Measurements from ENCODE around the gene FNDC11.
"Not testable (repeated sequence)": the region's sequence is repeated elsewhere in the genome, so short reads cannot be mapped to it uniquely, and the experiment has no call there.

FNDC11 gene

DNA sequence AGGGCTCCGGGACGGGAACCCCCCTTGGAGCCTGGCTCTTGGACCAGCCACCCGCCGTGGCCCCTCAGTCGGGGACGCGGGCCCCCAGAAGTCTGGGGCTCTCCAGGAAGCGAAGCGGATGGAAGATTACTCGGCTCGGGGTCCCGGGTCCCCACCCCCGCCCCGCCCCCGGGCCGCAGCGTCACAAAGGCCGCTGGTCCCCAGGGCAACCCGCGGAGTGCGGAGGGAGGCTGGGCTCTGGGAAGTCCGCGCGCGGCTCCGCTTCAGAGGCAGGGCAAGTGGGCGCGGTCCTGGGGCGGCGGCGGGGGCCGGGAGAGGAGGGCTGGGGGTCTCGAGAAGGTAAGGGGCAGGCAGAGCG is at the start of gene FNDC11:
Gene FNDC11 (plus strand): TSS at position 227 of the 358 bp plus-strand sequence. CDS start 1,505 bp downstream, outside the sequence.
- in situ Hi-C loops (cut with MboI; ENCODE audit: low sequenced_read_pairs), result no loop called here

- in situ Hi-C loops (cut with MboI; ENCODE audit: low sequenced_read_pairs), result no loop called here
Observed at GRCh38 chr20:63504642-63505041, 49.3 kb upstream of the FNDC11 start.

DNA sequence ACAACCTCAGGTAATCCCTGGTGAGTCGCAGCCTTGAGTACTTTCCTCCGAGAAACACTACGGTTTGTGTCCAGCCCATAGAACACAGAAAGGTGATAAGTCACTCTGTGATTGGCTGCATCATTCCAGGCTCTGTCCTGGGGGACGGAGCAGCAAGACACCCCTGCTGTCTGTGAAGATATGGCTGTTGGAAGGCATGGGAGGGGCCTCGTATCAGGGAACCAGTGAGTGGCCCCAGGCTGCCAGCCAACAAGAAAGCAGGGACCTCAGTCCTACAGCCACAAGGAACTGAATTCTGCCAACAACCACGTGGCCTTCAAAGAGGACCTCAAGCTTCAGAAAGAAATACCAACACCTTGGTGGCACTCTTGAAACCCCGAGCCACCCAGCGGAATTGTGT is 48.7 kb upstream of the FNDC11 start:
- in situ Hi-C loops (cut with MboI; ENCODE audit: low sequenced_read_pairs), result no loop called here

- in situ Hi-C loops (cut with MboI; ENCODE audit: low sequenced_read_pairs), result no loop called here
Observed at GRCh38 chr20:63505723-63506122, 48.2 kb upstream of the FNDC11 start.

- in situ Hi-C loops (cut with MboI; ENCODE audit: low sequenced_read_pairs), result no loop called here
Observed at GRCh38 chr20:63507083-63507743, 46.7 kb upstream of the FNDC11 start.

DNA sequence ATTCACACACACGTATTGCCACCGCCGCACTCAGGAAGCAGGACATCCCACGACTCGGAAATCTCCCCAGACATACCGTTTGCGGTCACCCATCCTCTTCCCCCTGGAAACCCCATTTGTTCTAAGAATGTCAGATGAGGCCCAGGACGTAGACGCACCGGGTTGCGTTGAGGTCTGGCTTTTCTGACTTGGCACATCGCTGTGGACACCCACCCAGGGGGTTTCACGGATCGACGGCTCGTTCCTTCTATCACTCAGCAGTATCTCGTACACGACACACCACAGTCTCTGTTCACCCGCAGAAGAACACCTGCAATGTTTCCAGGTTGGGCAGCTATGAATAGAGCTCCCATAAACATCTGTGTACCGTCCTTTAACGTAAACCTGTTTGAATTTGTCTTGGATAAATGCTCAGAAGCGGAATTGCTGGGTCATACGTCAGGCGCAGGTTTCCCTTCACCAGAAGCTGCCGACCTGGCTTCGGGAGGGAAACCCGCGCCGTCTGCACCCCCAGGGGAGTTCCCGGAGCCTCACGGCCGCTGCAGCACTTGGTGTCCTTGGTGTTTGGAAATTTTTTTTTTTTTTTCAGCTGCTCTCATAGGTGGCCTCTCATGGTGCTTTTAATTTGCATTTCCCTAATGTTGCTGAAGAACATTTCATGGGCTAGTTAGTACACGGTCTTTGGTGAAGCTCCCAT is 45.7 kb upstream of the FNDC11 start:
- in situ Hi-C loops (cut with MboI; ENCODE audit: low sequenced_read_pairs), result no loop called here

GRCh38 chr20:63509088-63509564 is 44.8 kb upstream of the FNDC11 start:
- in situ Hi-C loops (cut with MboI; ENCODE audit: low sequenced_read_pairs), result no loop called here

GRCh38 chr20:63513207-63513606 is 40.8 kb upstream of the FNDC11 start:
- in situ Hi-C loops (cut with MboI; ENCODE audit: low sequenced_read_pairs), result no loop called here

DNA sequence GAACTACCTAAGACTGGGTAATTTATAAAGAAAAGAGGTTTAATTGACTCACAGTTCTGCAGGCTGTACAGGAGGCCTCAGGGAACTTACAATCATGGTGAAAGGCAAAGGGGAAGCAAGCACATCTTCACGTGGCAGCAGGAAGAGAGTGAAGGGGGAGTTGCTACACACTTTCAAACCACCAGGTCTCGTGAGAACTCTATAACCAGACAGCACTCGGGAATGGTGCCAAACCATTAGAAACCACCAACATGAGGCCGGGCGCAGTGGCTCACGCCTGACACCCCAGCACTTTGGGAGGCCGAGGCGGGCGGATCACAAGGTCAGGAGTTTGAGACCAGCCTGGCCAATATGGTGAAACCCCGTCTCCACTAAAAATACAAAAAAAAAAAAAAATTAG is 39.4 kb upstream of the FNDC11 start:
- in situ Hi-C loops (cut with MboI; ENCODE audit: low sequenced_read_pairs), result not testable (repeated sequence)

DNA sequence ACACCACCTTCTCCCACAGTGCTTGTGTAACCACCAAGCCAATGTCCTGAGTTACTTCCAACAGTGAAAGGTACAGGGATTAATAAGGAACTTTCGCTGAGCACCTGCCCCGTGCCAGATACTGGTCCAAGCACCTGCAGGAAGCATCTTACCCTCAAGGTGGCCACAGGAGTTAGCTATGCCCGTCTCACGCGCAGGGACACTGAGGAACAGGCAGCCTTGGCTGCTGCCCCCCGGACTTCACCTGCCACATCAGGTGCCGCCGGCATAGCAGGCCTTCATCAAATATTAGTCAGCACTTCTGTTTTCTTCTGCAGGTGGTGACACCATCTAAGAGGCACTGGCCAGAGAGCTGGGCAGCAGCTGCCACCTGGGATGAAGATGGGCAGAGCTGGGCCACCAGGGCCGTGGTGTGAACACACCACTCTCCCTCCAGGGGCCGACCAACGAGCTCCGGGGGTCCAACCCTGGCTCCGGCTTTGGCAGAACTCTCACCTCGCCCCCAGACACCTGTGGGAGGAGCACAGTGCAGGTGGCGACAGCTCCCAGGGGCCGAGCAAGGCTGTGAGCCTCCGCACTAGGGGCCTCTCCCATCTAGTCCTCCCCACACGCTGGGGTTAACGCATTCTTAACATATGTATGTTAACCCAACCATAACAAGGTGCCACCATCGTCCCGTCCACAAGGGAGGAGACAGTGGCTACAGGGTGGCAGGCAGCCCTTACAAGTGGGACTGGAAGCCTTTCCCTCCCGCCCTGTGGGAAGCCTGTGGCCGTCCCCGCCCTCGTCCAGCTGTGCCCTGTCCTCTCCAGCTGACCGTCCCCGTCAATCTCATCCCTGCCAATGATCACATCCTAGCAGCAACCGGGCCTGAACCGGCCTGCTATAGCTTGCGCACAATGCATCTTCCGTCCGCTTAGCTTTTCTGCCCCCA is 36.3 kb upstream of the FNDC11 start:
- in situ Hi-C loops (cut with MboI; ENCODE audit: low sequenced_read_pairs), result no loop called here

- in situ Hi-C loops (cut with MboI; ENCODE audit: low sequenced_read_pairs), result no loop called here
Observed at GRCh38 chr20:63518351-63518861, 35.6 kb upstream of the FNDC11 start.

- in situ Hi-C loops (cut with MboI; ENCODE audit: low sequenced_read_pairs), result no loop called here
Observed at GRCh38 chr20:63518946-63519667, 34.9 kb upstream of the FNDC11 start.

DNA sequence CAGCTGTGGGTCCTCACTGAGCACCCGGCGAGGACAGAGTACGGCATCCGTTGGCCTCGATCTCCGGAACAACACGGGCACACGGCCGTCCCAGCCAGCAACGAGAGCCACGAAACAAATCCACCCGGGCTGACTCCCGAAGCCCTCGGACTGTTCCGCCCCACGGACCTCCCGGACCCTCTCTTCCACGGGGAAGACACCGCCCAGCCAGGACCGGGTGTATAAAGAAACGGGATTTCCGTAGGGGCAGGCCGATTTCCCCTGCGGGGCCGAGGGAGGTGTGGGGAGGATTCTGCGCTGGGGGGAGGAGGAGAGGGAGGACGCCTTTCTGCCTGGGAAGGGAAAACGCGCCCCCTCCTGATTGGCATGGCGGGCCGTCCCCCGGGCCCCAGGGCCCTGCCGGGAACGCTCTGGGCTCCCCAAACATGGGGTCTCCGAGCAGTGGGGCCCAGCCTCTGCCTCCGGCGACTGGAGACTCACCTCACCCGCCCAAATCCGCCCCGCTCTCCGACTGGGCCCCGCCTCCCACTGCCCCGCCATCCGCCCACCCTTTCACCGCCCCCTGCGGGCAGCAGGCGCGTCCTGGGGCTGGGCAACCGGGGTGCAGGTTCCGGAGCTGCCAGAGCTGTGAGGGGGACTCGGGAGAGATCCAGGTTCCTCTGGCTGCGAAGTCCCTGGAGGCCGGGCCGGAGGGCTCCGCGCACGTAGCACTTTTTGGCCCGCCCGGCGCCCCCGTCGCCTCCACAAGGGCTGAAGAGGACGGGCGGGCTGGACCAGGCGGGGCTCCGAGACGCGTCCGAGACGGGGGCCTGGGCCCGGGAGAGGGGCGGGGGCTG is 34.1 kb upstream of the FNDC11 start:
- in situ Hi-C loops (cut with MboI; ENCODE audit: low sequenced_read_pairs), result no loop called here

DNA sequence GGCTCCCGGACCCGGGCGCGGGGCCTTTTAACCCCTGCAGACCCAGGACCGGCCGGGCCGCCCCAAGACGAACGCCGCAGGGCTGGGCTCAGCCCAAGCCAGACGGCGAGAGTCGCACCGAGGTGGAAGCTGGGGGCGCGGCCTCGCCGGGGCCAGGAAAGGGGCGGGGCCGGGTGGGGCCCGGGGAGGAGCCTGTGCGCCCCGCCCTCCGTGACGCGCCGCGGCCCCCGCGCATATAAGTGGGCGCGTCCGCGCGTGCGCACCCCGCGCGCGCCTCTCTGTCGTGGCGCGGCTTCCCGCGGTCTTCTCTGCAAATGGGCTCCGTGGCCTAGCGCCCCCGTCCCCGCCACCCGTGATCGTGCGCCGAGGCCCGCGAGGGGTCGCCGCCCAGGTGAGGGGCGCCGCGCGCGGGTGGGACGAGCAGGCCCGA is 33.4 kb upstream of the FNDC11 start, which contains the start of gene PPDPF:
Gene PPDPF (plus strand): TSS at position 262 of the 430 bp plus-strand sequence. CDS start 544 bp downstream, outside the sequence.
- in situ Hi-C loops (cut with MboI; ENCODE audit: low sequenced_read_pairs), result no loop called here

DNA sequence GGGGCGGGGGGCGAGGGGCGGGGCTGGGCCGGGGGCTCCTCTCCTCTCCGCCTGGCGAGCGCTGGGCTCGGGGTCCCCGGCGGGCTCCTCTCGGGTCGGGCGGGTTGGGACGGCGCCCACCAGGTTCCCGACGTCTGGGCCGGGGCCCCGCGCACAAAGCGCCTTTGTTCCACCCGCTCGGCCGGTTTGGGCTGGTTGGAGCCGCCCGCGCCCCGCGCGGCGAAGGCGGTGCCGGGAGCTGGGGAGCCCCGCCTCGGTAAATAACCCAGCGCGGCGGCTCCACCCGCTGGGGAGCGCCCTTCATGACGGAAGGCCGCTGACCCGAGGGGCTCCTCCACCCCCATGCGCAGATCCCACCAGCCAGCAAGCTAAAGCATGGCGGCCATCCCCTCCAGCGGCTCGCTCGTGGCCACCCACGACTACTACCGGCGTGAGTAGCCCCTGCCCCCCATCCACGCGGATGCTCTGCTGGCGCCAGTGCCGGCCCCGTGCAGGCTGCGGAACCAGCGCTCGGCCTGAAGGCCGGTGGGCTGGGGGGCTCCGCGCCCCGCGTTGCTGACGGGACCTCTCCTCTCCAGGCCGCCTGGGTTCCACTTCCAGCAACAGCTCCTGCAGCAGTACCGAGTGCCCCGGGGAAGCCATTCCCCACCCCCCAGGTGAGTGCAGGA is 32.9 kb upstream of the FNDC11 start:
- in situ Hi-C loops (cut with MboI; ENCODE audit: low sequenced_read_pairs), result no loop called here

DNA sequence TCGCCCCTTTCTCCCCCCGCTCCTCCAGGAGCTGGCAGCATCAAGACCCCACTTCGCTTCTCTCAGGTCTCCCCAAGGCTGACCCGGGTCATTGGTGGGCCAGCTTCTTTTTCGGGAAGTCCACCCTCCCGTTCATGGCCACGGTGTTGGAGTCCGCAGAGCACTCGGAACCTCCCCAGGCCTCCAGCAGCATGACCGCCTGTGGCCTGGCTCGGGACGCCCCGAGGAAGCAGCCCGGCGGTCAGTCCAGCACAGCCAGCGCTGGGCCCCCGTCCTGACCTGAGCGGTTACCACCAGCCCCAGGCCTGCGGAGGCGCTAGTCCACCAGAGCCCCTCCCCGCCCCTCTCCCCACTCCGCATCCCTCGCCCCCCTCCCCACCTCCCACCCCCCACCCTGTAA is 32.4 kb upstream of the FNDC11 start:
- in situ Hi-C loops (cut with MboI; ENCODE audit: low sequenced_read_pairs), result no loop called here

DNA sequence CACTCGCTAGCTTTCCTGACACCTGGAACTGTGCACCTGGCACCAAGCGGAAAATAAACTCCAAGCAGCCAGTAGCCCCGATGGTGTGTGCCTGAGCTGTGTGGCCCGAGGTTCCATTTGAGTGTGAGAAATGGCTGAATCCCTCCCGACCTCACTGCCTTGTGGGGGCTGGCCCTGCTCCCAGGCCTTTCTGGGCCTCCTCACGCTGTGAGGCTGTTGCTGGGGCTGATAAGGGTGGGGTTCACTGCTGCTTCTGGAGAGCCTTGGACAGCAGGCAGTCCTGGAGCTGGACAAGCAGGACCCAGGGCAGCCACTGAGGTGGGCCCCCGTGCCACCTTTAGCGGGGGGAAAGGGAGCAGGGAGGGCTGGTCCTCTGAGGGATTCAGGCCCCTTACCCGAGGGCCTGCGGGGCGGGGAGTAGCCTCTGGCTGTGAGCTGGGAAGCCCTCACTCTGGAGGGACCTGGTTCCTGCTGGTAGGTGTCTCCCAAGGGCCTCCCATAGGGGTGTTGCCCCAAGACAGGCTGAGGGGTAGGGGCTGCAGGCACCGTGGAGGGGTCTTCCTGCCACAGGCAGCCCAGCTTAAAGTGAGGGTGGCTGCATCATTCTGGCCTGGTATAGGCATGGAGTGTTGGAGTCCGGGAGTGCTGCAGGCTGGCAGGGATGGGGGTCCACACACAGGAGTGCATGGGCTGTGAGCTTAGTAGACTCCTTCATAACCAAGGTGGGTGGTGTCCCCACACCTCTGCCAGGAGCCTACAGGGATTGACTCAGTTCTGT is 31.7 kb upstream of the FNDC11 start:
- in situ Hi-C loops (cut with MboI; ENCODE audit: low sequenced_read_pairs), result no loop called here

DNA sequence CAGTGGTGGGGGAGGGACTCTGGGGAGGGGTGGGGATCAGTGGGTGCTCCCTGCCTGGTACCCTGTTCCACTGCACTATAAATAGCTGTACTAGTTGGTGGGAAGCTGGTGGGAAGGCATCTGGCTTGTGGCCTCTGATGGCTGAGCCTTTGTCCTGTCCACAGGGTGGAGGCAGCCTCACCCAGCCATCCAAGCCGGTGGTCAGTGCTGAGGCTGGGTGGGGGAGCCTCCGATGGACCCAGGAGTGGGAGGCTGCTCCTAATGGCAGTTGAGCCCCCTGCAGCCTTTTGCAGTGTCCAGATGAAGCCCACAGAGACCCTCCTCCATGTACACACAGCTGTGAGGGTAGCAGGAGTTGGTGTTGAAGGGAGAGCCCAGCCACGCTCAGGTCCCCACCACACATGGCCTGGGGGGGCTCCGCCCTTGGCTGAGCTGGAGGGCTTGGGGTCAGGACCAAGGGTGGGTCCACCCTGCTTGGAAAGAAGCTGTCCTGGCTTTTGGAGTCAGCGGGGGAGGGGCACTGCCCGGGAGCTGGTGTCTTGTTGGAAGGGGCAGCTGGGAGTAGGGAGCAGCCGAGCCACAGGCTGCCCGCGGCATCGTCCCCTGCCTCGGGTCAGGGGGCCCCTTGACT is 30.9 kb upstream of the FNDC11 start:
- in situ Hi-C loops (cut with MboI; ENCODE audit: low sequenced_read_pairs), result no loop called here

Measured in HL-60/S4 (cell line).